DOHH2 (cell line): Measurements from ENCODE around the gene PTPRT.

Experiments used
- EZH2phosphoT487 ChIP-seq: fragments of 200-600 bp; sonication (generic); IDR thresholded peaks from 2 replicates; pipeline ENCODE4 v1.6.1; 2017; ENCODE audit warnings: borderline replicate concordance, mild to moderate bottlenecking, antibody characterized with exemption, low read length, moderate library complexity, mixed read lengths
- TF ChIP-seq, protein P1 (sequence below): fragments of 200-600 bp; sonication (generic); IDR thresholded peaks from one replicate; pipeline ENCODE4 v1.5.1; 2014; ENCODE audit warnings: antibody characterized with exemption, mild to moderate bottlenecking, low read depth, low read length; ENCODE audit not compliant: poor library complexity, severe bottlenecking

DNA sequence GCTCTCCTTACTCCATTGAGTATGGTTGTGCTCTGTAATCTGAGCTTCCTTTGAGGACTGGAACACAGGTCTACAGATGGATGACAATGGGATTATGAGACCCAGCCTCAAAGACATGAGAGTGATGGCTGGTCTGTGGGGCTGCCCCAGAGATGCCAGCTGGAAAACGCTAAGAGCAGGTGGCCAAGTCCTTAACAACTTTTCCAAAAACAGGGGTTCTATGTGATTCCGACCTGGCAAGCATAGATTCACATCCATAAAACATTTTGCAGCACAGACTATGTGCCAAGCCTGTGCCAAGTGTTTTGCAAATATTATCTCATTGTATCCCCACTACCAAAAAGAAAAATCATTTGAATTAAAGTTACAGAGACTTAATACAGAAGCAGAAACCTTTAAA, 270.4 kb downstream of the PTPRT start:
- TF ChIP-seq, protein P1, sequence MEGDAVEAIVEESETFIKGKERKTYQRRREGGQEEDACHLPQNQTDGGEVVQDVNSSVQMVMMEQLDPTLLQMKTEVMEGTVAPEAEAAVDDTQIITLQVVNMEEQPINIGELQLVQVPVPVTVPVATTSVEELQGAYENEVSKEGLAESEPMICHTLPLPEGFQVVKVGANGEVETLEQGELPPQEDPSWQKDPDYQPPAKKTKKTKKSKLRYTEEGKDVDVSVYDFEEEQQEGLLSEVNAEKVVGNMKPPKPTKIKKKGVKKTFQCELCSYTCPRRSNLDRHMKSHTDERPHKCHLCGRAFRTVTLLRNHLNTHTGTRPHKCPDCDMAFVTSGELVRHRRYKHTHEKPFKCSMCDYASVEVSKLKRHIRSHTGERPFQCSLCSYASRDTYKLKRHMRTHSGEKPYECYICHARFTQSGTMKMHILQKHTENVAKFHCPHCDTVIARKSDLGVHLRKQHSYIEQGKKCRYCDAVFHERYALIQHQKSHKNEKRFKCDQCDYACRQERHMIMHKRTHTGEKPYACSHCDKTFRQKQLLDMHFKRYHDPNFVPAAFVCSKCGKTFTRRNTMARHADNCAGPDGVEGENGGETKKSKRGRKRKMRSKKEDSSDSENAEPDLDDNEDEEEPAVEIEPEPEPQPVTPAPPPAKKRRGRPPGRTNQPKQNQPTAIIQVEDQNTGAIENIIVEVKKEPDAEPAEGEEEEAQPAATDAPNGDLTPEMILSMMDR: no peak
- no peak for TF ChIP-seq EZH2phosphoT487
